Adrenal gland (tissue), 5 donors: ENCODE results near the gene MYEOV.

Experiments
- POLR2A ChIP-seq, 2 donors: fragments of 450-650 bp; IDR thresholded peaks; one replicate each; pipeline ENCODE4 v1.6.1; 2017; ENCODE audit warnings: antibody characterized with exemption in 2 of 2, mild to moderate bottlenecking in 2 of 2, moderate library complexity in 1 of 2
- TF ChIP-seq, protein P1 (sequence below), 6 experiments: fragments of 450-650 bp in 4 of 6; fragments of 200-600 bp in 2 of 6; sonication (generic) in 1 of 6; IDR thresholded peaks; 1 replicate in 5 of 6; 2 replicates in 1 of 6; pipeline versions ENCODE4 v1.5.1 to v1.8.0; 2016 to 2021; ENCODE audit warnings: antibody characterized with exemption in 6 of 6, mild to moderate bottlenecking in 2 of 6, moderate library complexity in 1 of 6
- donor health status: DM: no; HTN: no; CAD: no.

DNA sequence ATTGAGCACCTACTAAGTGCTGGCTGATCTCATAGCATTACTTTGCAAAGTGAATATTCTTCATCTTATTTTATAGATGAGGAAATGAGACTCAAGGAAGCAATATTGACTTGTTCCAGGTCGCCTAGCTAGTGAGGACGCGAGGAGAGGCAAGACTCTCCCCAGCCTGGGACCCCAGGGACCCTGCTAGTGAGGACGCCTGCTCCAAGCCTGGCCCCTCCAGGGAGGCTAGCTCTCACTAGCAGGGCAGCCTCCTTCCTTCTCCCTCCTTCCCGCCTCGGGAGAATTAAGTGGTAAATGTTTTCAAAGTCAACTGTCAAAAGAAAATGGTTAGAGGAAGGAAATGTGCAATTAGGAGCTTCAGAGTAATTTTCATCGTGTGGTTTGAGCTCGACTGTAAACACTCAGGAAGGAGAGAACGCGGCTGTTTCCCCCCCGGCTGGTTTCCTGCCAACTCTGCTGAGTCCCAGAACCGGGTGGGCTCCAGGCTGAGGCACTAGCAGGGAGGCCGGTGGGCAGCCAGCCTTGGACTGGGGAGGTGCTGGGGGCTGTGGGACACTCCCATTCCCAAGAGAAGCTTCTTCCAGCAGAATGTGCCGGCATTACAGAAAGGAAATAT, 17.9 kb downstream of the MYEOV start:
- TF ChIP-seq, protein P1, sequence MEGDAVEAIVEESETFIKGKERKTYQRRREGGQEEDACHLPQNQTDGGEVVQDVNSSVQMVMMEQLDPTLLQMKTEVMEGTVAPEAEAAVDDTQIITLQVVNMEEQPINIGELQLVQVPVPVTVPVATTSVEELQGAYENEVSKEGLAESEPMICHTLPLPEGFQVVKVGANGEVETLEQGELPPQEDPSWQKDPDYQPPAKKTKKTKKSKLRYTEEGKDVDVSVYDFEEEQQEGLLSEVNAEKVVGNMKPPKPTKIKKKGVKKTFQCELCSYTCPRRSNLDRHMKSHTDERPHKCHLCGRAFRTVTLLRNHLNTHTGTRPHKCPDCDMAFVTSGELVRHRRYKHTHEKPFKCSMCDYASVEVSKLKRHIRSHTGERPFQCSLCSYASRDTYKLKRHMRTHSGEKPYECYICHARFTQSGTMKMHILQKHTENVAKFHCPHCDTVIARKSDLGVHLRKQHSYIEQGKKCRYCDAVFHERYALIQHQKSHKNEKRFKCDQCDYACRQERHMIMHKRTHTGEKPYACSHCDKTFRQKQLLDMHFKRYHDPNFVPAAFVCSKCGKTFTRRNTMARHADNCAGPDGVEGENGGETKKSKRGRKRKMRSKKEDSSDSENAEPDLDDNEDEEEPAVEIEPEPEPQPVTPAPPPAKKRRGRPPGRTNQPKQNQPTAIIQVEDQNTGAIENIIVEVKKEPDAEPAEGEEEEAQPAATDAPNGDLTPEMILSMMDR (IDR thresholded peaks at IDR 0.05), result no peak
- TF ChIP-seq POLR2A (IDR thresholded peaks at IDR 0.05), result no peak
